ENCODE measurements around the gene PPIF. TPM values are rescaled to one million over a fixed set of nuclear protein-coding genes. Genes with fewer than 3 reads are reported as not detected.

The PPIF gene
- total RNA-seq, 1 experiment from 2014 or later: 86.7 TPM

DNA sequence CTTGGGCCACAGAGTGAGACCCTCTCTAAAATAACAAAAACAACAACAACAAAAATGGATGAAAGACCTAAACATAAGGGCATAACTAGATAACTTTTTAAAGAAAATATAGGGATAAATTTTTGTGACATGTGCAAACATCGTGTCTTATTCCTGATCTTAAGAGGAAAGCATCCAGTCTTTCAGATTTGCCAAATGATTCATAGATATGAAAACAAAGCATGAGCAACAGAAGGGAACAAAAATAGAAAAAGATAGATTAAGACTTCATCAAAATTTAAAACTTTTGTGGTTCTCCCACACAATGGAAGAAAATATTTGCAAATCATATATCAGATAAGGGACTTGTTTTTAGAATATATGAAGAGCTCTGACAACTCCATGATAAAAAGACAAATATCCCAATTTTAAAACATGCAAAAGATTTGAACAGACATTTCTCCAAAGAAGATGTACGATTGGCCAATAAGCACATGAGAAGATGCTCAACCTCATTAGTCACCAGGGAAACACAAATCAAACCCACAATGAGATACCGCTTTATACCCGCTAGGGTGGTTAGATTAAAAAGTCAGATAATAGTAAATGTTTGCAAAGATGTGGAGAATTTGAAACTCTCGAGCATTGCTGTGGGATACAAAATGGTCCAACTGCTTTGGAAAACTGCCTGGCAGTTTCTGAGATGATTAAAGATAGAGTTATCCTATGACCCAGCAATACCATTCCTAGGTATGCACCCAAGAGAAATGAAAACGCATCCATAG lies 20.3 kb downstream of the PPIF start:
- no peak for DNase-seq (ENCODE audit: low read depth)

GRCh38 chr10:79372871-79373270 lies 25.6 kb downstream of the PPIF start:
- DNase-seq (ENCODE audit: low read depth): no peak

GRCh38 chr10:79374312-79375191 lies 27.3 kb downstream of the PPIF start:
- DNase-seq (ENCODE audit: low read depth): peak; percentile 64

- peak; percentile 50 for DNase-seq (ENCODE audit: low read depth)
Observed at GRCh38 chr10:79375321-79376077, 28.2 kb downstream of the PPIF start.

GRCh38 chr10:79376078-79376628 lies 28.9 kb downstream of the PPIF start:
- no peak for DNase-seq (ENCODE audit: low read depth)

GRCh38 chr10:79376751-79377556 lies 29.7 kb downstream of the PPIF start:
- DNase-seq (ENCODE audit: low read depth): no peak

DNA sequence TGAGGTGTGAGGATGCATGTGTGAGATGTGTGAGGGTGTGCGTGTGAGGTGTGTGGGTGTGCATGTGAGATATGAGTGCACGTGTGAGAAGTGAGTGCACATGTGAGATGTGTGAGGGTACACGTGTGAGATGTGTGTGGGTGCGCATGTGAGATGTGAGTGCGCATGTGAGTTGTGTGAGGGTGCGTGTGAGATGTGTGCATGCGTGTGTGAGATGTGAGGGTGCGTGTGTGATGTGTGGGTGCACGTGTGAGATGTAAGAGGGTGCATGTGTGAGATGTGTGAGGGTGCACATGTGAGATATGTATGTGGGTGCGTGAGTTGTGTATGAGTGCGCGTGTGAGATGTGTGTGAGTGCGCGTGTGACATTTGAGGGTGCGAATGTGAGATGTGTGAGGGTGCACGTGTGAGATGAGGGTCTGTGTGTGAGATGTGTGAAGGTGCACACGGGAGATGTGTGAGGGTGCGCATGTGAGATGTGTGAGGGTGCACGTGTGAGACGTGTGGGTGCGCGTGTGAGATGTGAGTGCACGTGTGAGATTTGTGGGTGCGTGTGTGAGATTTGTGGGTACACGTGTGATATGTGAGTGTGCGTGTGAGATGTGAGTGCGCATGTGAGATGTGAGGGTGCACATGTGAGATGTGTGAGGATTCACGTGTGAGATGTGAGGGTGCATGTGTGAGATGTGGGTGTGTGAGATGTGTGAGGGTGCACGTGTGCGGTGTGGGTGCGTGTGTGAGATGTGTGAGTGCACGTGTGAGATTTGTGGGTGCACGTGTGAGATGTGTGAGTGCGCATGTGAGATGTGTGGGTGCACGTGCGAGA lies 30.5 kb downstream of the PPIF start:
- no peak for DNase-seq (ENCODE audit: low read depth)

GRCh38 chr10:79378383-79378646 lies 31.0 kb downstream of the PPIF start:
- DNase-seq (ENCODE audit: low read depth): no peak

- DNase-seq (ENCODE audit: low read depth): no peak
Observed at GRCh38 chr10:79378647-79379511, 31.6 kb downstream of the PPIF start.

DNA sequence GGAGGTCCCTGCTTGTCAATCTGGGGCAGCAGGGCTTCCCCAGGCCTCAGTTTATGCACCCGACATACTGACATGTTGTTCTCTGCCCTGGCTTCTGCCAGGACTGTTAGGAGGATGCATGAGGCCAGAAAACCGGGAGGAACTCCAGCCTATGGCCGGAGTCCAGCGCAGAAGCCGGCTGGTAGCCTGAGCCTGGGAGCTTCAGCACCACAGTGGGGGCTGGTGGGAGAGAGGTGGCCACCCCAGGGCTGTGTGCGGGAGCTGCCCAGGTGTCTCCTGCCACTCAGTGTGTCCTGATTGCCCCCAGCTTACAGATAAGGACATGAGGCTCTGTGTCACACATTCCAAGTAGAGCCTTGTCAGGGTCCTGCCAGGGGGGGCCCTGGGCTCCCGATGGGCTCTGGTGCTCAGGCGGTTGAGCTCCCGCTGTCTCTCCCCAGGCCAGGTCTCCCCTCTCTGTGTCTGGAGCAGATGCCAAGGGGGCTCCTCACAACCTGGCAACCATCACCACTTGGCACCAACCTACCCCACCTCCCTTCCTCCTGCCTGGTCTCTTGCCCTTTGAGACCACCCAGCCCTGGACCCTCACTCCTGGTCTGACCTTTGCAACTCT lies 32.3 kb downstream of the PPIF start:
- DNase-seq (ENCODE audit: low read depth): no peak

DNA sequence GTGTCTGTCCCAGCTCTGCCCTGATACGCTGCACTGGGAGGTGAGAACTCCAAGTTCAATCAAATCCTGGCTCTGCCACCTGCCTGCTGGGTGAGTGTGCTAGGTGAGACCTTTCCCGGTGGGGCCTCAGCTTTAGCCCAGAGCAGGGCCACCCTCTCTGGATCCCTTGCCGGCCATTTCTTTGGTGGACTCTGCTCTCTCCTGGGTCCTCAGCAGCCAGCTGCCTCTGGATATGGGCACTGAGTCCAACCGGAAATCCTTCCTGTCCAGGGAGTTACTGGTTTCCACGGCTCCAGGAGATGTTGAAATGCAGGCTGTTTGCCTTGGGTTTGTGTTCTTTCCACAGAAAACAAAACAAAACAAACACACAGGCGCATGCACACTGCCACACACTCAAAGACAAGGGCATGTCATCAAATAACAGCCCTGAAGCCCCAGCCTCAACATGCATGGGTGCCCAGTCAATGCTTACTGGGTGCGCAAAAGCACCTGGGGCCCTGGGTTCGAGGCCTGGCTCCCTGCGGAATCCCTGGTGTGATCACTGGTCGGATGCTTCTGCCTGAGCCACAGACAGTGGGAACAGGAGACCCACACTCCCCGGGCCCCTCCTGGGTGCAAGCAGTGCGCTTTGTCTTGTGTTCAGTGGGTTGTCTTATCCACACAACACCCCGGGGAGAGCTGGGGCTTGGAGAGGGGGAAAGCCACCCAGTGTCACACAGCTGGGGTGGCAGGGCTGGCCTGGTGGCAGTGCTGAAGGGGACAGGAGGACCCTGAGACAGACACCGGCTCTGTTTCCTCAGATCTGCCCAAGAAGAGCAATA lies 33.1 kb downstream of the PPIF start:
- DNase-seq (ENCODE audit: low read depth): no peak

DNA sequence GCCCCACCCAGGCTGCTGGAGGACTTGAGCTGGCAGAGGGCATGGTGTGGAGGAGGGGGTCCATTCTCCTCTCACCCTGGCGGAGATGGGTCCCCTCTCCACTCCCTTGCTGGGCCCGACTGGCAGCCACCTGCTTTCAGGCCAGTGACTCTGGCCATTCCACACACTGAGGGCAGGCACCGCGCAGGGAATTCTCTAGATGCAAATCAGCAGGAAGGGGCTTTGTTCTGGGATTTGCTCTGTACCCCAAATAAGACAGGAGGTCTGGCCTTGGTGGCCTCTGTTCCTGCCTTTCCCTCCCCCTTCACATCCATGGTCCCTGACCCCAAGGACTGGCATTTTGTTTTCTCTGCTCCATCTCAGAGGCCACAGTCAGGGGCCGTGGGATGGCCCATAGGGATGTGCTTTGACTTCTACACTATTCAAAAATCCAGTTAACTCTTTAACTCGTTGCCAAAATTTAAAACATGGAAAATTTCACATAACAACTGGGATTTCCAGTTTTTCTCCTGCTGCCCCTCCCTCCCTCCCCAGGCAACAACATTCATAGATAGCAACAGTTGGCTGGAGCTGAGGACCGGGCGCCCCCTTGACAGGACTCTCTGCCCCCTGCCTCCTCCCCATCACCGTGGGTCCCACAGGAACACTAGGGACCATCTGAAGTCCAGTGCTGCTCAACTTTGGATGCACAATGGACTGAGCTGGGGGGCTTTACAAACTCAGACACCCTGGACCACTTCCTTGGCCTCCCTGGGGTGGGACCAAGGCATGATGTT lies 33.9 kb downstream of the PPIF start:
- DNase-seq (ENCODE audit: low read depth): no peak

- peak; percentile 81 for DNase-seq (ENCODE audit: low read depth)
Observed at GRCh38 chr10:79381804-79382221, 34.5 kb downstream of the PPIF start.

GRCh38 chr10:79382491-79382941 lies 35.2 kb downstream of the PPIF start:
- DNase-seq (ENCODE audit: low read depth): no peak

GRCh38 chr10:79383974-79384606 lies 36.8 kb downstream of the PPIF start:
- DNase-seq (ENCODE audit: low read depth): no peak

- no peak for DNase-seq (ENCODE audit: low read depth)
Observed at GRCh38 chr10:79384773-79385391, 37.6 kb downstream of the PPIF start.

Data from HT1080 (cell line).